ENCODE results near the gene RASGRF1.
A peak's percentile ranks its signal among the peaks of the same experiment; 100 is the strongest.
"Not testable (repeated sequence)": the region's sequence is repeated elsewhere in the genome, so short reads cannot be mapped to it uniquely, and the experiment has no call there.

Gene RASGRF1

GRCh38 chr15:78996894-78997275 is 93.7 kb downstream of the RASGRF1 start:
- Histone ChIP-seq H3K9ac (ENCODE audit: low read length in 2 of 2) (no peak overlapping the region), H3K36me3 (ENCODE audit: control insufficient read depth in 2 of 2, insufficient read depth in 2 of 2, low read length in 2 of 2) (no peaks in the 10 kb centered on the region), H3K27me3 (ENCODE audit: control insufficient read depth in 1 of 2, insufficient read depth in 2 of 2, low read length in 2 of 2) (no peaks in the 10 kb centered on the region), H3K9me3 (ENCODE audit: control insufficient read depth in 2 of 2, low read length in 2 of 2) (no peaks in the 10 kb centered on the region), H3K4me3 (ENCODE audit: low read length in 2 of 2) (no peak overlapping the region), H3K4me1 (ENCODE audit: control insufficient read depth, insufficient read depth, low read length) (no peaks in the 10 kb centered on the region), H3K27ac (ENCODE audit: low read length) (no peak overlapping the region)

- Histone ChIP-seq H3K27me3 (ENCODE audit: control insufficient read depth in 1 of 2, insufficient read depth in 2 of 2, low read length in 2 of 2) (no peaks in the 10 kb centered on the region), H3K9me3 (ENCODE audit: control insufficient read depth in 2 of 2, low read length in 2 of 2) (no peaks in the 10 kb centered on the region), H3K4me3 (ENCODE audit: low read length in 2 of 2) (no peak overlapping the region), H3K27ac (ENCODE audit: low read length) (no peak overlapping the region), H3K4me1 (ENCODE audit: control insufficient read depth, insufficient read depth, low read length) (peaks cover 5% of the 10 kb centered on the region), H3K9ac (ENCODE audit: low read length in 2 of 2) (no peak overlapping the region), H3K36me3 (ENCODE audit: control insufficient read depth in 2 of 2, insufficient read depth in 2 of 2, low read length in 2 of 2) (no peaks in the 10 kb centered on the region)
These were observed 94.4 kb downstream of the RASGRF1 start for GRCh38 chr15:78995921-78996893.

- H3K9ac ChIP-seq (ENCODE audit: low read length in 2 of 2); H3K4me3 ChIP-seq (ENCODE audit: low read length in 2 of 2); H3K9me3 ChIP-seq (ENCODE audit: control insufficient read depth in 2 of 2, low read length in 2 of 2); H3K36me3 ChIP-seq (ENCODE audit: control insufficient read depth in 2 of 2, insufficient read depth in 2 of 2, low read length in 2 of 2); H3K27ac ChIP-seq (ENCODE audit: low read length); H3K27me3 ChIP-seq (ENCODE audit: control insufficient read depth in 1 of 2, insufficient read depth in 2 of 2, low read length in 2 of 2): not testable (repeated sequence)
- H3K4me1 ChIP-seq (ENCODE audit: control insufficient read depth, insufficient read depth, low read length): peaks cover 16% of the 10 kb centered on the region
These were observed 95.4 kb downstream of the RASGRF1 start for GRCh38 chr15:78995161-78995560.

- no peak overlapping the region for H3K27ac ChIP-seq (ENCODE audit: low read length)
- no peaks in the 10 kb centered on the region for H3K9me3 ChIP-seq (ENCODE audit: control insufficient read depth in 2 of 2, low read length in 2 of 2)
- no peak overlapping the region for H3K4me3 ChIP-seq (ENCODE audit: low read length in 2 of 2)
- no peaks in the 10 kb centered on the region for H3K36me3 ChIP-seq (ENCODE audit: control insufficient read depth in 2 of 2, insufficient read depth in 2 of 2, low read length in 2 of 2)
- H3K4me1 ChIP-seq (ENCODE audit: control insufficient read depth, insufficient read depth, low read length): peaks cover 21% of the 10 kb centered on the region
- H3K9ac ChIP-seq (ENCODE audit: low read length in 2 of 2): no peak overlapping the region
- no peaks in the 10 kb centered on the region for H3K27me3 ChIP-seq (ENCODE audit: control insufficient read depth in 1 of 2, insufficient read depth in 2 of 2, low read length in 2 of 2)
These were observed 96.5 kb downstream of the RASGRF1 start for GRCh38 chr15:78993931-78994530.

- peaks cover 23% of the 10 kb centered on the region for H3K4me1 ChIP-seq (ENCODE audit: control insufficient read depth, insufficient read depth, low read length)
- H3K27me3 ChIP-seq (ENCODE audit: control insufficient read depth in 1 of 2, insufficient read depth in 2 of 2, low read length in 2 of 2): no peaks in the 10 kb centered on the region
- no peak overlapping the region for H3K4me3 ChIP-seq (ENCODE audit: low read length in 2 of 2)
- no peaks in the 10 kb centered on the region for H3K36me3 ChIP-seq (ENCODE audit: control insufficient read depth in 2 of 2, insufficient read depth in 2 of 2, low read length in 2 of 2)
- no peak overlapping the region for H3K27ac ChIP-seq (ENCODE audit: low read length)
- H3K9ac ChIP-seq (ENCODE audit: low read length in 2 of 2): no peak overlapping the region
- H3K9me3 ChIP-seq (ENCODE audit: control insufficient read depth in 2 of 2, low read length in 2 of 2): no peaks in the 10 kb centered on the region
These were observed 97.2 kb downstream of the RASGRF1 start for GRCh38 chr15:78993257-78993930.

- Histone ChIP-seq H3K4me1 (ENCODE audit: control insufficient read depth, insufficient read depth, low read length) (peaks cover 26% of the 10 kb centered on the region), H3K9ac (ENCODE audit: low read length in 2 of 2) (no peak overlapping the region), H3K4me3 (ENCODE audit: low read length in 2 of 2) (no peak overlapping the region), H3K27ac (ENCODE audit: low read length) (no peak overlapping the region), H3K36me3 (ENCODE audit: control insufficient read depth in 2 of 2, insufficient read depth in 2 of 2, low read length in 2 of 2) (no peaks in the 10 kb centered on the region), H3K9me3 (ENCODE audit: control insufficient read depth in 2 of 2, low read length in 2 of 2) (no peaks in the 10 kb centered on the region), H3K27me3 (ENCODE audit: control insufficient read depth in 1 of 2, insufficient read depth in 2 of 2, low read length in 2 of 2) (no peaks in the 10 kb centered on the region)
These were observed 97.9 kb downstream of the RASGRF1 start for GRCh38 chr15:78992416-78993256.

GRCh38 chr15:78991879-78992278 is 98.7 kb downstream of the RASGRF1 start:
- Histone ChIP-seq H3K27me3 (ENCODE audit: control insufficient read depth in 1 of 2, insufficient read depth in 2 of 2, low read length in 2 of 2) (no peaks in the 10 kb centered on the region), H3K36me3 (ENCODE audit: control insufficient read depth in 2 of 2, insufficient read depth in 2 of 2, low read length in 2 of 2) (no peaks in the 10 kb centered on the region), H3K4me1 (ENCODE audit: control insufficient read depth, insufficient read depth, low read length) (peaks cover 26% of the 10 kb centered on the region), H3K9ac (ENCODE audit: low read length in 2 of 2) (no peak overlapping the region), H3K9me3 (ENCODE audit: control insufficient read depth in 2 of 2, low read length in 2 of 2) (no peaks in the 10 kb centered on the region), H3K4me3 (ENCODE audit: low read length in 2 of 2) (no peak overlapping the region), H3K27ac (ENCODE audit: low read length) (no peak overlapping the region)

- Histone ChIP-seq H3K9me3 (ENCODE audit: control insufficient read depth in 2 of 2, low read length in 2 of 2) (no peaks in the 10 kb centered on the region), H3K27ac (ENCODE audit: low read length) (no peak overlapping the region), H3K4me3 (ENCODE audit: low read length in 2 of 2) (no peak overlapping the region), H3K4me1 (ENCODE audit: control insufficient read depth, insufficient read depth, low read length) (peaks cover 26% of the 10 kb centered on the region), H3K36me3 (ENCODE audit: control insufficient read depth in 2 of 2, insufficient read depth in 2 of 2, low read length in 2 of 2) (no peaks in the 10 kb centered on the region), H3K27me3 (ENCODE audit: control insufficient read depth in 1 of 2, insufficient read depth in 2 of 2, low read length in 2 of 2) (no peaks in the 10 kb centered on the region), H3K9ac (ENCODE audit: low read length in 2 of 2) (no peak overlapping the region)
These were observed 99.1 kb downstream of the RASGRF1 start for GRCh38 chr15:78991476-78991875.

- H3K4me3 ChIP-seq (ENCODE audit: low read length in 2 of 2): no peak overlapping the region
- H3K4me1 ChIP-seq (ENCODE audit: control insufficient read depth, insufficient read depth, low read length): peaks cover 26% of the 10 kb centered on the region
- H3K36me3 ChIP-seq (ENCODE audit: control insufficient read depth in 2 of 2, insufficient read depth in 2 of 2, low read length in 2 of 2): no peaks in the 10 kb centered on the region
- no peaks in the 10 kb centered on the region for H3K27me3 ChIP-seq (ENCODE audit: control insufficient read depth in 1 of 2, insufficient read depth in 2 of 2, low read length in 2 of 2)
- peak overlapping the region; percentile 71 for H3K27ac ChIP-seq (ENCODE audit: low read length)
- H3K9me3 ChIP-seq (ENCODE audit: control insufficient read depth in 2 of 2, low read length in 2 of 2): no peaks in the 10 kb centered on the region
- H3K9ac ChIP-seq (ENCODE audit: low read length in 2 of 2): no peak overlapping the region
These were observed 100.3 kb downstream of the RASGRF1 start for GRCh38 chr15:78990278-78990677.

- Histone ChIP-seq H3K4me3 (ENCODE audit: low read length in 2 of 2) (peak overlapping the region in 1 of 2 donors; percentile 8), H3K27me3 (ENCODE audit: control insufficient read depth in 1 of 2, insufficient read depth in 2 of 2, low read length in 2 of 2) (no peaks in the 10 kb centered on the region), H3K9me3 (ENCODE audit: control insufficient read depth in 2 of 2, low read length in 2 of 2) (no peaks in the 10 kb centered on the region), H3K9ac (ENCODE audit: low read length in 2 of 2) (peak overlapping the region in 1 of 2 donors; percentile 17), H3K36me3 (ENCODE audit: control insufficient read depth in 2 of 2, insufficient read depth in 2 of 2, low read length in 2 of 2) (no peaks in the 10 kb centered on the region), H3K4me1 (ENCODE audit: control insufficient read depth, insufficient read depth, low read length) (peaks cover 26% of the 10 kb centered on the region), H3K27ac (ENCODE audit: low read length) (peak overlapping the region; percentile 71)
These were observed 100.8 kb downstream of the RASGRF1 start for GRCh38 chr15:78989701-78990240.

All from stomach smooth muscle (tissue), 2 donors.